ENCODE data around the gene LTBP1. TPM values are rescaled to one million over a fixed set of nuclear protein-coding genes. Genes with fewer than 3 reads are reported as not detected.

LTBP1 gene
- total RNA-seq, 4 donors from 2014 or later: 3.8 to 20.8 (median 11.3) TPM

- intact Hi-C loops (cut with DNase I; ENCODE audit: low total_unique reads): no loop called here
- no peak for DNase-seq (ENCODE audit: low spot score in 2 of 2)
- 81 to 86% methylated on average over 3 of the region's 3 CpGs for WGBS, 2 donors
- H3K4me3 ChIP-seq (ENCODE audit: low read depth, poor library complexity, severe bottlenecking): no peak overlapping the region
- TF ChIP-seq POLR2A (IDR thresholded peaks at IDR 0.05): no peak
- TF ChIP-seq CTCF (IDR thresholded peaks at IDR 0.05): no peak
Observed at GRCh38 chr2:33059471-33060156, 112.9 kb downstream of the LTBP1 start.

GRCh38 chr2:33060405-33060804 lies 113.7 kb downstream of the LTBP1 start:
- no peak for DNase-seq (ENCODE audit: low spot score in 2 of 2)
- TF ChIP-seq CTCF (IDR thresholded peaks at IDR 0.05) (no peak), POLR2A (IDR thresholded peaks at IDR 0.05) (no peak)
- intact Hi-C loops (cut with DNase I; ENCODE audit: low total_unique reads): no loop called here
- no peak overlapping the region for H3K4me3 ChIP-seq (ENCODE audit: low read depth, poor library complexity, severe bottlenecking)
- WGBS, 2 donors: 86 to 89% methylated on average over 2 of the region's 2 CpGs

- 84 to 89% methylated on average over 4 of the region's 4 CpGs for WGBS, 2 donors
- H3K4me3 ChIP-seq (ENCODE audit: low read depth, poor library complexity, severe bottlenecking): no peak overlapping the region
- DNase-seq (ENCODE audit: low spot score in 2 of 2): no peak
- intact Hi-C loops (cut with DNase I; ENCODE audit: low total_unique reads): no loop called here
- TF ChIP-seq CTCF (IDR thresholded peaks at IDR 0.05) (no peak), POLR2A (IDR thresholded peaks at IDR 0.05) (no peak)
Observed at GRCh38 chr2:33062665-33063250, 116.0 kb downstream of the LTBP1 start.

GRCh38 chr2:33064349-33064801 lies 117.6 kb downstream of the LTBP1 start:
- 70 to 72% methylated on average over 3 of the region's 3 CpGs for WGBS, 2 donors
- H3K4me3 ChIP-seq (ENCODE audit: low read depth, poor library complexity, severe bottlenecking): no peak overlapping the region
- no peak for TF ChIP-seq POLR2A (IDR thresholded peaks at IDR 0.05)
- TF ChIP-seq CTCF (IDR thresholded peaks at IDR 0.05): no peak
- DNase-seq (ENCODE audit: low spot score in 2 of 2): no peak
- intact Hi-C loops (cut with DNase I; ENCODE audit: low total_unique reads): no loop called here

GRCh38 chr2:33067598-33067997 lies 120.8 kb downstream of the LTBP1 start:
- H3K4me3 ChIP-seq (ENCODE audit: low read depth, poor library complexity, severe bottlenecking): no peak overlapping the region
- TF ChIP-seq POLR2A (IDR thresholded peaks at IDR 0.05) (no peak), CTCF (IDR thresholded peaks at IDR 0.05) (no peak)
- intact Hi-C loops (cut with DNase I; ENCODE audit: low total_unique reads): no loop called here
- DNase-seq (ENCODE audit: low spot score in 2 of 2): no peak

Data from lower leg skin (tissue), 4 donors.